Measurements from ENCODE around the gene PPFIA1. TPM values are rescaled to one million over a fixed set of nuclear protein-coding genes. Genes with fewer than 3 reads are reported as not detected.

The PPFIA1 gene
- total RNA-seq, 1 experiment from 2014 or later, result 86.8 TPM

- Histone ChIP-seq H3K4me2 (no peak overlapping the region), H3K79me2 (ENCODE audit: low read depth) (no peaks in the 10 kb centered on the region), H4K20me1 (ENCODE audit: insufficient read depth) (peaks cover 14% of the 10 kb centered on the region; the same call in 1 of the 2 replicates), H3K4me1 (replicated peaks; ENCODE audit: insufficient read depth) (no peaks in the 10 kb centered on the region), H3K27me3 (ENCODE audit: insufficient read depth, low read depth) (no peaks in the 10 kb centered on the region), H2AFZ (no peak overlapping the region), H3K9me3 (ENCODE audit: insufficient read depth, low read depth) (no peaks in the 10 kb centered on the region), H3K27ac (no peak overlapping the region), H3K4me3 (no peak overlapping the region), H3K9me2 (ENCODE audit: insufficient read depth) (no peaks in the 10 kb centered on the region), H3K36me3 (ENCODE audit: low read depth) (peaks cover 21% of the 10 kb centered on the region), H3F3A (ENCODE audit: insufficient read depth, low read depth) (0 out of 2 replicates have a peak, but pooled peaks cover 6% of the 10 kb centered on the region)
- ChIA-PET POLR2A (ENCODE audit: unreplicated experiment) (no interaction called here), CTCF (no interaction called here)
- intact Hi-C loops (cut with micrococcal nuclease; ENCODE audit: unreplicated experiment), result no loop called here
- BruUV-seq (replicated peaks), result no TSS peak
- no peak for DNase-seq
- TF ChIP-seq EZH2 (IDR thresholded peaks at IDR 0.05; ENCODE audit: low read depth) (no peak), CTCF (conservative IDR thresholded peaks at IDR 0.05) (no peak)
Measured at GRCh38 chr11:70348608-70349007, 78.1 kb downstream of the PPFIA1 start.

- no TSS peak for BruUV-seq (replicated peaks)
- Histone ChIP-seq H4K20me1 (ENCODE audit: insufficient read depth) (peaks cover 12% of the 10 kb centered on the region), H3K4me2 (no peak overlapping the region), H3K36me3 (ENCODE audit: low read depth) (peaks cover 45% of the 10 kb centered on the region), H3F3A (ENCODE audit: insufficient read depth, low read depth) (0 out of 2 replicates have a peak, but pooled peaks cover 4% of the 10 kb centered on the region), H3K4me1 (replicated peaks; ENCODE audit: insufficient read depth) (no peaks in the 10 kb centered on the region), H3K79me2 (ENCODE audit: low read depth) (no peaks in the 10 kb centered on the region), H3K27ac (no peak overlapping the region), H2AFZ (no peak overlapping the region), H3K4me3 (no peak overlapping the region), H3K9me2 (ENCODE audit: insufficient read depth) (no peaks in the 10 kb centered on the region), H3K9me3 (ENCODE audit: insufficient read depth, low read depth) (no peaks in the 10 kb centered on the region), H3K27me3 (ENCODE audit: insufficient read depth, low read depth) (no peaks in the 10 kb centered on the region)
- POLR2A ChIA-PET (ENCODE audit: unreplicated experiment), result interaction anchor here (0.6 kb wide), 2 partner anchors 20 to 806 kb away, joined by 4 to 6 read pairs; no protein-coding TSS in a partner anchor
- no peak for TF ChIP-seq CTCF (conservative IDR thresholded peaks at IDR 0.05)
- CTCF ChIA-PET, result no interaction called here
- intact Hi-C loops (cut with micrococcal nuclease; ENCODE audit: unreplicated experiment), result no loop called here
- no peak for DNase-seq
Measured at GRCh38 chr11:70351646-70352045, 81.2 kb downstream of the PPFIA1 start.

GRCh38 chr11:70352100-70352499 is 81.6 kb downstream of the PPFIA1 start:
- DNase-seq, result no peak
- no peaks in the 10 kb centered on the region for H3K9me3 ChIP-seq (ENCODE audit: insufficient read depth, low read depth)

More at GRCh38 chr11:70352100-70352499, 81.6 kb downstream of the PPFIA1 start:
- POLR2A ChIA-PET (ENCODE audit: unreplicated experiment), result interaction anchor here (0.6 kb wide), 1 partner anchor 20 kb away, joined by 6 read pairs; no protein-coding TSS in a partner anchor
- Histone ChIP-seq H3K27me3 (ENCODE audit: insufficient read depth, low read depth) (no peaks in the 10 kb centered on the region), H3K36me3 (ENCODE audit: low read depth) (peaks cover 48% of the 10 kb centered on the region), H3K9me2 (ENCODE audit: insufficient read depth) (no peaks in the 10 kb centered on the region), H3K27ac (no peak overlapping the region), H3K4me1 (replicated peaks; ENCODE audit: insufficient read depth) (no peaks in the 10 kb centered on the region), H4K20me1 (ENCODE audit: insufficient read depth) (peaks cover 9% of the 10 kb centered on the region), H3K4me3 (no peak overlapping the region), H3F3A (ENCODE audit: insufficient read depth, low read depth) (0 out of 2 replicates have a peak, but pooled peaks cover 4% of the 10 kb centered on the region), H2AFZ (no peak overlapping the region), H3K4me2 (no peak overlapping the region), H3K79me2 (ENCODE audit: low read depth) (no peaks in the 10 kb centered on the region)
- BruUV-seq (replicated peaks), result no TSS peak
- CTCF ChIA-PET, result no interaction called here
- no peak for TF ChIP-seq CTCF (conservative IDR thresholded peaks at IDR 0.05)
- no peak for TF ChIP-seq EZH2 (IDR thresholded peaks at IDR 0.05; ENCODE audit: low read depth)
- intact Hi-C loops (cut with micrococcal nuclease; ENCODE audit: unreplicated experiment), result no loop called here
